K562 (cell line): ENCODE results near the gene STIL. TPM values are rescaled to one million over a fixed set of nuclear protein-coding genes. Genes with fewer than 3 reads are reported as not detected.

Experiments used
- CBX3 ChIP-seq, 2 experiments: IDR thresholded peaks; 1 replicate in 1 of 2; 2 replicates in 1 of 2; pipeline ENCODE4 v1.6.1; 2012; ENCODE audit warnings: inconsistent platforms in 2 of 2, low read length in 2 of 2, borderline replicate concordance in 1 of 2, control low read depth in 1 of 2
- DLX4 ChIP-seq: fragments of 250-450 bp; sonication (Bioruptor Pico); IDR thresholded peaks from 2 replicates; pipeline ENCODE4 v1.6.1; 2021; ENCODE audit warnings: mild to moderate bottlenecking
- E2F3 ChIP-seq: fragments of 250-450 bp; sonication (Bioruptor Pico); IDR thresholded peaks from 2 replicates; pipeline ENCODE4 v1.4.0; 2020; ENCODE audit warnings: mild to moderate bottlenecking
- EGR1 ChIP-seq: fragments of 450-650 bp; conservative IDR thresholded peaks from 2 replicates; pipeline ENCODE4 v1.6.1; 2017; ENCODE audit warnings: mild to moderate bottlenecking
- EP400 ChIP-seq: fragments of 450-650 bp; IDR thresholded peaks from 2 replicates; pipeline ENCODE4 v1.6.1; 2017; ENCODE audit warnings: antibody characterized with exemption, mild to moderate bottlenecking, moderate library complexity
- IFI16 ChIP-seq: fragments of 250-450 bp; sonication (Bioruptor Pico); IDR thresholded peaks from 2 replicates; pipeline ENCODE4 v2.1.2; 2022; ENCODE audit warnings: mild to moderate bottlenecking, inconsistent platforms
- NFE2L1 ChIP-seq: fragments of 450-650 bp; IDR thresholded peaks from 2 replicates; pipeline ENCODE4 v1.6.1; 2016; ENCODE audit warnings: missing genetic modification characterization, low read depth, mild to moderate bottlenecking, missing compliant biosample characterization, moderate library complexity, borderline replicate concordance
- SMAD1 ChIP-seq: fragments of 150-350 bp; IDR thresholded peaks from 2 replicates; pipeline ENCODE4 v1.6.1; 2014; ENCODE audit warnings: low read length, low read depth; ENCODE audit not compliant: partially characterized antibody
- ZBTB11 ChIP-seq, 3 experiments: fragments of 200-800 bp in 1 of 3; fragments of 250-450 bp in 1 of 3; fragments of 450-650 bp in 1 of 3; sonication (Bioruptor Pico) in 1 of 3; sonication (Bioruptor generic) in 1 of 3; formaldehyde crosslinking in 1 of 3; IDR thresholded peaks; 2 replicates each; pipeline versions ENCODE4 v1.6.1 to v1.8.0; 2016 to 2022; ENCODE audit warnings: mild to moderate bottlenecking in 2 of 3, missing genetic modification characterization in 2 of 3, missing compliant biosample characterization in 1 of 3, moderate library complexity in 1 of 3
- ZKSCAN8 ChIP-seq: fragments of 200-800 bp; sonication (Bioruptor generic); IDR thresholded peaks from 2 replicates; pipeline ENCODE4 v1.6.1; 2016; ENCODE audit warnings: missing genetic modification characterization, missing compliant biosample characterization
- ZNF174 ChIP-seq: fragments of 250-450 bp; sonication (Bioruptor Pico); IDR thresholded peaks from 2 replicates; pipeline ENCODE4 v1.4.0; 2020; ENCODE audit warnings: mild to moderate bottlenecking
- ZNF253 ChIP-seq: fragments of 250-450 bp; sonication (Bioruptor Pico); conservative IDR thresholded peaks from 2 replicates; pipeline ENCODE4 v1.6.1; 2021; ENCODE audit warnings: mild to moderate bottlenecking
- ZNF311 ChIP-seq: fragments of 250-450 bp; sonication (Bioruptor Pico); IDR thresholded peaks from 2 replicates; pipeline ENCODE4 v1.4.0; 2020; ENCODE audit warnings: mild to moderate bottlenecking, moderate library complexity
- ZNF324 ChIP-seq: fragments of 250-450 bp; sonication (Bioruptor Pico); IDR thresholded peaks from 2 replicates; pipeline ENCODE4 v1.4.0; 2020; ENCODE audit warnings: mild to moderate bottlenecking
- ZNF408 ChIP-seq: fragments of 250-450 bp; sonication (Bioruptor Pico); IDR thresholded peaks from 2 replicates; pipeline ENCODE4 v1.4.0; 2020; ENCODE audit warnings: low read depth, mild to moderate bottlenecking, moderate library complexity
- ZNF655 ChIP-seq: fragments of 250-450 bp; sonication (Bioruptor Pico); IDR thresholded peaks from 2 replicates; pipeline ENCODE4 v1.5.0; 2021
- polyA plus RNA-seq, 8 experiments: library from polyadenylated mRNA; depleted of rRNA in 4 of 8; stranded (reverse) in 5 of 8; unstranded in 3 of 8; fragments of >200 nt; fragmentation: Nextera tagmentation in 2 of 8; fragmentation: Illumina TruSeq in 1 of 8; extraction: Ambion mirVana in 2 of 8; extraction: Trizol in 1 of 8; gene quantifications; 2 replicates each; pipeline versions ENCODE4 v1.2.1 to v1.2.3, GENCODE V29; 2011 to 2014; ENCODE audit warnings: inconsistent platforms in 1 of 8, missing spikeins in 1 of 8
- total RNA-seq, 7 experiments: library from RNA; depleted of rRNA in 6 of 7; stranded (reverse); fragments of >200 nt in 6 of 7; fragmentation: Illumina TruSeq in 2 of 7; extraction: Trizol in 2 of 7; gene quantifications; 2 replicates each; pipeline versions ENCODE4 v1.2.1 to v1.2.3, GENCODE V29; 2011 to 2021; ENCODE audit warnings: low replicate concordance in 1 of 7
- TF ChIP-seq, protein P1 (sequence below): sonication (generic); formaldehyde crosslinking; IDR thresholded peaks from 2 replicates; pipeline ENCODE4 v1.4.0; 2020; ENCODE audit warnings: mild to moderate bottlenecking, missing genetic modification reagents

STIL gene
- total and polyA plus RNA-seq, 9 of the 15 experiments (the other 6 are each of a cell fraction or from before 2014, with no cell fraction given): 10.5 to 77.4 (median 39.6) TPM

DNA sequence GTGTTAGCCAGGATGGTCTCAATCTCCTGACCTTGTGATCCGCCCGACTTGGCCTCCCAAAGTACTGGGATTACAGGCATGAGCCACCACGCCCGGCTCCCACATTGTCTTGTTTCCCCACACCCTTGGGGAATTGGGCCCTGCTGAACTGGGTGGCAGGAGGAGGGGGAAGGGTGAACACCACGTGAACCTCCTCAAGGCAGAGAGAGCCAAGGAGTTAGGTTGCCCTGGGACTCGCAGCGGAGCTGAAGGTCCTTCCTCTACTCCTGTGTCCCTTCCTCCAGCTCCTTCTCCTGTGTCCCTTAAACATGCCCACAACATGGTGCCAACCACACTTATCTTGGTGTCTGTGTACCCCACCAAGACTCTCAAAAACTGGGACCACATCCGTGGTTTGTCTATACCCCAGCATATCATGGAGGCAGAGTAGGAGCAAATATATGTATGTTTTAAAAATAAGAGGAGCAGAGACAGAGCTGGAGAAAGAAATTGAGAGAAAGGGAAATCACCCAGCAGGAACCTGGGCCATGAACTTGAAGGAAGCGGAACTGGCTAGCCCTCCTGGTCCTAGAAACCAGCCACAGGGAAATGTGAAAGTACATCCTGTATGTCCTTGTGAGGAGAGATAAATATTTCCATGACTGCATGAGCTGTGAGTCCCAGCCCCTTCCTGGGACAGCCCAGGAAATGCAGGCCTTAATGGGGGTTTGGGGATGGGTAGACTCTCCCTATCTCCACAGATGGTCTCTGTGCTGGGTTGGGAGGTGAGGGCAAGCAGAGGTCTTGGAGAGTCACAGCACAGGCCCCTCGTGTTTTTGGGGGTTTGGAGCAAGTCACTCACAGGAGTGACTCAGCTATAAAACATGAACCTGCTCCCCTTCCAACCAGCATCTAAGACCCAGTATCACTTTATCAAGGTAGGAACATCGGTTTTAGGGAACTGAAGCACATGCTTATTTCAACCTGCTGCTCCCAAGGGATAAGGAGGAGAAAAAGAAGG is 72.5 kb downstream of the STIL start (continued):
- no peak for TF ChIP-seq CBX3 (IDR thresholded peaks at IDR 0.05; ENCODE audit: borderline replicate concordance in 1 of 2, low read length in 2 of 2)
- no peak for TF ChIP-seq ZNF408 (CRISPR knock-in tag)
- TF ChIP-seq ZNF311 (CRISPR knock-in tag): 0 out of 2 replicates have a peak, but pooled peaks have one; percentile 26
- no peak for TF ChIP-seq ZNF174
- no peak for TF ChIP-seq ZNF324
- peak in 1 of 3 experiments; percentile 55; a peak in 1 of 6 replicates for TF ChIP-seq ZBTB11 (CRISPR knock-in tag; IDR thresholded peaks at IDR 0.05)
- no peak for TF ChIP-seq ZNF253 (CRISPR knock-in tag)
- TF ChIP-seq DLX4 (CRISPR knock-in tag): no peak
- TF ChIP-seq EP400: 0 out of 2 replicates have a peak, but pooled peaks have one; percentile 50
- TF ChIP-seq IFI16 (CRISPR knock-in tag): no peak
- no peak for TF ChIP-seq SMAD1
- TF ChIP-seq, protein P1, sequence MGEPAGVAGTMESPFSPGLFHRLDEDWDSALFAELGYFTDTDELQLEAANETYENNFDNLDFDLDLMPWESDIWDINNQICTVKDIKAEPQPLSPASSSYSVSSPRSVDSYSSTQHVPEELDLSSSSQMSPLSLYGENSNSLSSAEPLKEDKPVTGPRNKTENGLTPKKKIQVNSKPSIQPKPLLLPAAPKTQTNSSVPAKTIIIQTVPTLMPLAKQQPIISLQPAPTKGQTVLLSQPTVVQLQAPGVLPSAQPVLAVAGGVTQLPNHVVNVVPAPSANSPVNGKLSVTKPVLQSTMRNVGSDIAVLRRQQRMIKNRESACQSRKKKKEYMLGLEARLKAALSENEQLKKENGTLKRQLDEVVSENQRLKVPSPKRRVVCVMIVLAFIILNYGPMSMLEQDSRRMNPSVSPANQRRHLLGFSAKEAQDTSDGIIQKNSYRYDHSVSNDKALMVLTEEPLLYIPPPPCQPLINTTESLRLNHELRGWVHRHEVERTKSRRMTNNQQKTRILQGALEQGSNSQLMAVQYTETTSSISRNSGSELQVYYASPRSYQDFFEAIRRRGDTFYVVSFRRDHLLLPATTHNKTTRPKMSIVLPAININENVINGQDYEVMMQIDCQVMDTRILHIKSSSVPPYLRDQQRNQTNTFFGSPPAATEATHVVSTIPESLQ (CRISPR knock-in tag): 0 out of 2 replicates have a peak, but pooled peaks have one; percentile 66
- TF ChIP-seq NFE2L1 (tag): peak; percentile 82
- TF ChIP-seq ZKSCAN8 (CRISPR knock-in tag): peak; percentile 18; the same call in 1 of the 2 replicates
- no peak for TF ChIP-seq E2F3 (CRISPR knock-in tag)
- no peak for TF ChIP-seq ZNF655 (CRISPR knock-in tag)
- no peak for TF ChIP-seq EGR1
